Measurements from ENCODE around the gene TAS2R5.
"Not testable (repeated sequence)": the region's sequence is repeated elsewhere in the genome, so short reads cannot be mapped to it uniquely, and the experiment has no call there.

The TAS2R5 gene

GRCh38 chr7:141785706-141786552, 4.1 kb upstream of the TAS2R5 start:
- no peaks in the 10 kb centered on the region for H3K27me3 ChIP-seq (ENCODE audit: control insufficient read depth, insufficient read depth, low read length)
- H3K9me3 ChIP-seq (ENCODE audit: control insufficient read depth, insufficient read depth, low read length) = no peaks in the 10 kb centered on the region
- H3K4me1 ChIP-seq (ENCODE audit: control insufficient read depth, insufficient read depth, low read length) = no peaks in the 10 kb centered on the region
- peak; percentile 27 for DNase-seq (ENCODE audit: low read depth, low spot score)
- 100% methylated on average over 1 of the region's 13 CpGs for WGBS (ENCODE audit: insufficient coverage, insufficient read length)
- no peaks in the 10 kb centered on the region for H3K36me3 ChIP-seq (ENCODE audit: control insufficient read depth, insufficient read depth, low read length)
- no peak overlapping the region for H3K4me3 ChIP-seq (ENCODE audit: low read length)
- no peak overlapping the region for H3K27ac ChIP-seq (ENCODE audit: low read length)

- H3K9me3 ChIP-seq (ENCODE audit: control insufficient read depth, insufficient read depth, low read length) = no peaks in the 10 kb centered on the region
- no peaks in the 10 kb centered on the region for H3K27me3 ChIP-seq (ENCODE audit: control insufficient read depth, insufficient read depth, low read length)
- DNase-seq (ENCODE audit: low read depth, low spot score) = no peak
- no peak overlapping the region for H3K27ac ChIP-seq (ENCODE audit: low read length)
- H3K4me1 ChIP-seq (ENCODE audit: control insufficient read depth, insufficient read depth, low read length) = no peaks in the 10 kb centered on the region
- WGBS (ENCODE audit: insufficient coverage, insufficient read length) = no CpG with 5 or more reads among the region's 2 CpGs
- H3K36me3 ChIP-seq (ENCODE audit: control insufficient read depth, insufficient read depth, low read length) = no peaks in the 10 kb centered on the region
- no peak overlapping the region for H3K4me3 ChIP-seq (ENCODE audit: low read length)
Measured at GRCh38 chr7:141788296-141788695, 1.7 kb upstream of the TAS2R5 start.

GRCh38 chr7:141792526-141792925, 2.5 kb downstream of the TAS2R5 start:
- Histone ChIP-seq H3K36me3 (ENCODE audit: control insufficient read depth, insufficient read depth, low read length) (no peaks in the 10 kb centered on the region), H3K4me1 (ENCODE audit: control insufficient read depth, insufficient read depth, low read length) (no peaks in the 10 kb centered on the region), H3K27me3 (ENCODE audit: control insufficient read depth, insufficient read depth, low read length) (no peaks in the 10 kb centered on the region), H3K9me3 (ENCODE audit: control insufficient read depth, insufficient read depth, low read length) (no peaks in the 10 kb centered on the region), H3K4me3 (ENCODE audit: low read length) (no peak overlapping the region), H3K27ac (ENCODE audit: low read length) (no peak overlapping the region)
- WGBS (ENCODE audit: insufficient coverage, insufficient read length) = no CpG with 5 or more reads among the region's 2 CpGs
- DNase-seq (ENCODE audit: low read depth, low spot score) = no peak

- Histone ChIP-seq H3K9me3 (ENCODE audit: control insufficient read depth, insufficient read depth, low read length) (no peaks in the 10 kb centered on the region), H3K36me3 (ENCODE audit: control insufficient read depth, insufficient read depth, low read length) (no peaks in the 10 kb centered on the region), H3K4me3 (ENCODE audit: low read length) (no peak overlapping the region), H3K27ac (ENCODE audit: low read length) (no peak overlapping the region), H3K27me3 (ENCODE audit: control insufficient read depth, insufficient read depth, low read length) (no peaks in the 10 kb centered on the region; the same call in 1 of the 2 replicates), H3K4me1 (ENCODE audit: control insufficient read depth, insufficient read depth, low read length) (no peaks in the 10 kb centered on the region)
- WGBS (ENCODE audit: insufficient coverage, insufficient read length) = no CpG with 5 or more reads among the region's 1 CpG
- DNase-seq (ENCODE audit: low read depth, low spot score) = no peak
Measured at GRCh38 chr7:141820067-141820466, 30.1 kb downstream of the TAS2R5 start.

GRCh38 chr7:141822432-141822831, 32.4 kb downstream of the TAS2R5 start:
- H3K27me3 ChIP-seq (ENCODE audit: control insufficient read depth, insufficient read depth, low read length); H3K36me3 ChIP-seq (ENCODE audit: control insufficient read depth, insufficient read depth, low read length); H3K27ac ChIP-seq (ENCODE audit: low read length); H3K9me3 ChIP-seq (ENCODE audit: control insufficient read depth, insufficient read depth, low read length); DNase-seq (ENCODE audit: low read depth, low spot score); H3K4me3 ChIP-seq (ENCODE audit: low read length); H3K4me1 ChIP-seq (ENCODE audit: control insufficient read depth, insufficient read depth, low read length): not testable (repeated sequence)

GRCh38 chr7:141837683-141838082, 47.7 kb downstream of the TAS2R5 start:
- DNase-seq (ENCODE audit: low read depth, low spot score) = no peak
- no peaks in the 10 kb centered on the region for H3K9me3 ChIP-seq (ENCODE audit: control insufficient read depth, insufficient read depth, low read length)
- H3K4me3 ChIP-seq (ENCODE audit: low read length) = no peak overlapping the region
- no peaks in the 10 kb centered on the region for H3K27me3 ChIP-seq (ENCODE audit: control insufficient read depth, insufficient read depth, low read length)
- no peaks in the 10 kb centered on the region for H3K36me3 ChIP-seq (ENCODE audit: control insufficient read depth, insufficient read depth, low read length)
- WGBS (ENCODE audit: insufficient coverage, insufficient read length) = no CpG with 5 or more reads among the region's 5 CpGs
- H3K27ac ChIP-seq (ENCODE audit: low read length) = no peak overlapping the region
- no peaks in the 10 kb centered on the region for H3K4me1 ChIP-seq (ENCODE audit: control insufficient read depth, insufficient read depth, low read length)

GRCh38 chr7:141838581-141838980, 48.6 kb downstream of the TAS2R5 start:
- H3K27me3 ChIP-seq (ENCODE audit: control insufficient read depth, insufficient read depth, low read length) = no peaks in the 10 kb centered on the region
- H3K4me1 ChIP-seq (ENCODE audit: control insufficient read depth, insufficient read depth, low read length) = no peaks in the 10 kb centered on the region
- whole genome bisulfite sequencing (ENCODE audit: insufficient coverage, insufficient read length) = no CpG with 5 or more reads among the region's 1 CpG
- DNase-seq (ENCODE audit: low read depth, low spot score) = no peak
- no peaks in the 10 kb centered on the region for H3K36me3 ChIP-seq (ENCODE audit: control insufficient read depth, insufficient read depth, low read length)
- no peak overlapping the region for H3K27ac ChIP-seq (ENCODE audit: low read length)
- H3K4me3 ChIP-seq (ENCODE audit: low read length) = no peak overlapping the region
- no peaks in the 10 kb centered on the region for H3K9me3 ChIP-seq (ENCODE audit: control insufficient read depth, insufficient read depth, low read length)

GRCh38 chr7:141839256-141839655, 49.2 kb downstream of the TAS2R5 start:
- H3K4me1 ChIP-seq (ENCODE audit: control insufficient read depth, insufficient read depth, low read length) = no peaks in the 10 kb centered on the region
- no peak overlapping the region for H3K27ac ChIP-seq (ENCODE audit: low read length)
- no peaks in the 10 kb centered on the region for H3K36me3 ChIP-seq (ENCODE audit: control insufficient read depth, insufficient read depth, low read length)
- H3K9me3 ChIP-seq (ENCODE audit: control insufficient read depth, insufficient read depth, low read length) = no peaks in the 10 kb centered on the region
- no peaks in the 10 kb centered on the region for H3K27me3 ChIP-seq (ENCODE audit: control insufficient read depth, insufficient read depth, low read length)
- H3K4me3 ChIP-seq (ENCODE audit: low read length) = no peak overlapping the region
- DNase-seq (ENCODE audit: low read depth, low spot score) = no peak
- WGBS (ENCODE audit: insufficient coverage, insufficient read length) = no CpG with 5 or more reads among the region's 4 CpGs

- Histone ChIP-seq H3K9me3 (ENCODE audit: control insufficient read depth, insufficient read depth, low read length) (no peaks in the 10 kb centered on the region), H3K4me1 (ENCODE audit: control insufficient read depth, insufficient read depth, low read length) (no peaks in the 10 kb centered on the region), H3K36me3 (ENCODE audit: control insufficient read depth, insufficient read depth, low read length) (no peaks in the 10 kb centered on the region), H3K4me3 (ENCODE audit: low read length) (no peak overlapping the region), H3K27ac (ENCODE audit: low read length) (no peak overlapping the region), H3K27me3 (ENCODE audit: control insufficient read depth, insufficient read depth, low read length) (no peaks in the 10 kb centered on the region)
- WGBS (ENCODE audit: insufficient coverage, insufficient read length) = no CpG with 5 or more reads among the region's 5 CpGs
- no peak for DNase-seq (ENCODE audit: low read depth, low spot score)
Measured at GRCh38 chr7:141840708-141841107, 50.7 kb downstream of the TAS2R5 start.

Data from iPS DF 6.9 (cell line).